GM08714 (cell line): ENCODE measurements around the gene ASTN2.

ENCODE experiments used
- H3K4me3 ChIP-seq: fragments of 200-500 bp; sonication (Bioruptor generic); 2 replicates; pipeline ENCODE4 v1.5.1; 2014; ENCODE audit warnings: mild to moderate bottlenecking, low read length, inconsistent platforms
- ZNF274 ChIP-seq: IDR thresholded peaks from 2 replicates; pipeline ENCODE4 v1.6.1; 2012; ENCODE audit warnings: mild to moderate bottlenecking, low read depth, low read length

Gene ASTN2

GRCh38 chr9:117407436-117408022 lies 7.3 kb downstream of the ASTN2 start:
- H3K4me3 ChIP-seq: no peak overlapping the region
- no peak for TF ChIP-seq ZNF274

- TF ChIP-seq ZNF274: no peak
Observed at GRCh38 chr9:117405950-117406705, 8.7 kb downstream of the ASTN2 start.

GRCh38 chr9:117403848-117404247 lies 11.0 kb downstream of the ASTN2 start:
- TF ChIP-seq ZNF274: no peak
- no peak overlapping the region for H3K4me3 ChIP-seq

More at GRCh38 chr9:117405950-117406705, 8.7 kb downstream of the ASTN2 start:
- H3K4me3 ChIP-seq: no peak overlapping the region

- no peak overlapping the region for H3K4me3 ChIP-seq
- no peak for TF ChIP-seq ZNF274
Observed at GRCh38 chr9:117403403-117403811, 11.4 kb downstream of the ASTN2 start.

GRCh38 chr9:117400171-117400570 lies 14.7 kb downstream of the ASTN2 start:
- TF ChIP-seq ZNF274: no peak
- H3K4me3 ChIP-seq: no peak overlapping the region

GRCh38 chr9:117395151-117395650 lies 19.7 kb downstream of the ASTN2 start:
- TF ChIP-seq ZNF274: no peak
- no peak overlapping the region for H3K4me3 ChIP-seq

- no peak overlapping the region for H3K4me3 ChIP-seq
Observed at GRCh38 chr9:117394655-117395054, 20.2 kb downstream of the ASTN2 start.

GRCh38 chr9:117392992-117393391 lies 21.9 kb downstream of the ASTN2 start:
- H3K4me3 ChIP-seq: no peak overlapping the region
- TF ChIP-seq ZNF274: no peak

More at GRCh38 chr9:117394655-117395054, 20.2 kb downstream of the ASTN2 start:
- no peak for TF ChIP-seq ZNF274

GRCh38 chr9:117387422-117387821 lies 27.4 kb downstream of the ASTN2 start:
- no peak for TF ChIP-seq ZNF274
- no peak overlapping the region for H3K4me3 ChIP-seq

GRCh38 chr9:117379341-117379740 lies 35.5 kb downstream of the ASTN2 start:
- TF ChIP-seq ZNF274: no peak

GRCh38 chr9:117377046-117377445 lies 37.8 kb downstream of the ASTN2 start:
- no peak for TF ChIP-seq ZNF274
- no peak overlapping the region for H3K4me3 ChIP-seq

More at GRCh38 chr9:117379341-117379740, 35.5 kb downstream of the ASTN2 start:
- no peak overlapping the region for H3K4me3 ChIP-seq

GRCh38 chr9:117375956-117376355 lies 38.9 kb downstream of the ASTN2 start:
- TF ChIP-seq ZNF274: no peak
- no peak overlapping the region for H3K4me3 ChIP-seq

- H3K4me3 ChIP-seq: no peak overlapping the region
- TF ChIP-seq ZNF274: no peak
Observed at GRCh38 chr9:117374076-117374725, 40.7 kb downstream of the ASTN2 start.

- no peak for TF ChIP-seq ZNF274
- no peak overlapping the region for H3K4me3 ChIP-seq
Observed at GRCh38 chr9:117368684-117369230, 46.1 kb downstream of the ASTN2 start.
